GM18867 (cell line): ENCODE measurements around the gene CCDC88C.

ENCODE experiments used
- ATAC-seq: cut with Tn5 transposase; IDR thresholded peaks from one replicate; pipeline ENCODE4 v1.9.1; 2021; ENCODE audit warnings: mild to moderate bottlenecking, moderate library complexity; ENCODE audit not compliant: unreplicated experiment

Gene CCDC88C

GRCh38 chr14:91330096-91330696 is 87.4 kb downstream of the CCDC88C start:
- ATAC-seq: no peak

GRCh38 chr14:91329486-91330014 is 88.1 kb downstream of the CCDC88C start:
- ATAC-seq: no peak

- no peak for ATAC-seq
Measured at GRCh38 chr14:91328313-91329050, 89.1 kb downstream of the CCDC88C start.

GRCh38 chr14:91327661-91328312 is 89.8 kb downstream of the CCDC88C start:
- ATAC-seq: no peak

- ATAC-seq: no peak
Measured at GRCh38 chr14:91327250-91327595, 90.4 kb downstream of the CCDC88C start.

- ATAC-seq: no peak
Measured at GRCh38 chr14:91326514-91327249, 90.9 kb downstream of the CCDC88C start.

- no peak for ATAC-seq
Measured at GRCh38 chr14:91324606-91325575, 92.7 kb downstream of the CCDC88C start.

GRCh38 chr14:91323671-91324605 is 93.7 kb downstream of the CCDC88C start:
- peak; percentile 74 for ATAC-seq

GRCh38 chr14:91323031-91323430 is 94.6 kb downstream of the CCDC88C start:
- no peak for ATAC-seq

GRCh38 chr14:91322623-91323022 is 95.0 kb downstream of the CCDC88C start:
- ATAC-seq: no peak

GRCh38 chr14:91321131-91321530 is 96.5 kb downstream of the CCDC88C start:
- ATAC-seq: no peak

- ATAC-seq: no peak
Measured at GRCh38 chr14:91320266-91320665, 97.4 kb downstream of the CCDC88C start.

- no peak for ATAC-seq
Measured at GRCh38 chr14:91318911-91319310, 98.7 kb downstream of the CCDC88C start.

GRCh38 chr14:91317381-91318308 is 100.0 kb downstream of the CCDC88C start:
- no peak for ATAC-seq

GRCh38 chr14:91316761-91317160 is 100.9 kb downstream of the CCDC88C start:
- no peak for ATAC-seq

- ATAC-seq: peak; percentile 79
Measured at GRCh38 chr14:91315844-91316267, 101.8 kb downstream of the CCDC88C start.

- ATAC-seq: no peak
Measured at GRCh38 chr14:91313852-91314251, 103.8 kb downstream of the CCDC88C start.
